ENCODE measurements around the gene CPA4.
"Not testable (repeated sequence)": the region's sequence is repeated elsewhere in the genome, so short reads cannot be mapped to it uniquely, and the experiment has no call there.

CPA4 gene, protein sequence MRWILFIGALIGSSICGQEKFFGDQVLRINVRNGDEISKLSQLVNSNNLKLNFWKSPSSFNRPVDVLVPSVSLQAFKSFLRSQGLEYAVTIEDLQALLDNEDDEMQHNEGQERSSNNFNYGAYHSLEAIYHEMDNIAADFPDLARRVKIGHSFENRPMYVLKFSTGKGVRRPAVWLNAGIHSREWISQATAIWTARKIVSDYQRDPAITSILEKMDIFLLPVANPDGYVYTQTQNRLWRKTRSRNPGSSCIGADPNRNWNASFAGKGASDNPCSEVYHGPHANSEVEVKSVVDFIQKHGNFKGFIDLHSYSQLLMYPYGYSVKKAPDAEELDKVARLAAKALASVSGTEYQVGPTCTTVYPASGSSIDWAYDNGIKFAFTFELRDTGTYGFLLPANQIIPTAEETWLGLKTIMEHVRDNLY

GRCh38 chr7:130292682-130293257 is at the start of gene CPA4:
TSS of gene CPA4 (plus strand) at chr7:130293161. CDS start at chr7:130293181, 20 bp downstream.
- peak; percentile 90 to 92 for DNase-seq (ENCODE audit: low read depth in 2 of 2)

GRCh38 chr7:130243486-130243885 is 49.5 kb upstream of the CPA4 start:
- peak; percentile 4 to 5 for DNase-seq (ENCODE audit: low read depth in 2 of 2)

- not testable (repeated sequence) for DNase-seq (ENCODE audit: low read depth in 2 of 2)
Measured at GRCh38 chr7:130246491-130246890, 46.5 kb upstream of the CPA4 start.

- DNase-seq (ENCODE audit: low read depth in 2 of 2) = not testable (repeated sequence)
Measured at GRCh38 chr7:130248842-130249241, 44.1 kb upstream of the CPA4 start.

DNA sequence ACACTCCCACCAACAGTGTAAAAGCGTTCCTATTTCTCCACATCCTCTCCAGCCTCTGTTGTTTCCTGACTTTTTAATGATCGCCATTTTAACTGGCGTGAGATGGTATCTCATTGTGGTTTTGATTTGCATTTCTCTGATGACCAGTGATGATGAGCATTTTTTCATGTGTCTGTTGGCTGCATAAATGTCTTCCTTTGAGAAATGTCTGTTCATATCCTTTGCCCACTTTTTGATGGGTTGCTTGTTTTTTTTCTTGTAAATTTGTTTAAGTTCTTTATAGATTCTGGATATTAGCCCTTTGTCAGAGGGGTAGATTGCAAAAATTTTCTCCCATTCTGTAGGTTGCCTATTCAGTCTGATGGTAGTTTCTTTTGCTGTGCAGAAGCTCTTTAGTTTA is 43.3 kb upstream of the CPA4 start:
- DNase-seq (ENCODE audit: low read depth in 2 of 2) = not testable (repeated sequence)

GRCh38 chr7:130254555-130254954 is 38.4 kb upstream of the CPA4 start:
- no peak for DNase-seq (ENCODE audit: low read depth in 2 of 2)

- no peak for DNase-seq (ENCODE audit: low read depth in 2 of 2)
Measured at GRCh38 chr7:130256704-130257103, 36.3 kb upstream of the CPA4 start.

- DNase-seq (ENCODE audit: low read depth in 2 of 2) = no peak
Measured at GRCh38 chr7:130258494-130259078, 34.4 kb upstream of the CPA4 start.

- DNase-seq (ENCODE audit: low read depth in 2 of 2) = no peak
Measured at GRCh38 chr7:130262448-130262847, 30.5 kb upstream of the CPA4 start.

DNA sequence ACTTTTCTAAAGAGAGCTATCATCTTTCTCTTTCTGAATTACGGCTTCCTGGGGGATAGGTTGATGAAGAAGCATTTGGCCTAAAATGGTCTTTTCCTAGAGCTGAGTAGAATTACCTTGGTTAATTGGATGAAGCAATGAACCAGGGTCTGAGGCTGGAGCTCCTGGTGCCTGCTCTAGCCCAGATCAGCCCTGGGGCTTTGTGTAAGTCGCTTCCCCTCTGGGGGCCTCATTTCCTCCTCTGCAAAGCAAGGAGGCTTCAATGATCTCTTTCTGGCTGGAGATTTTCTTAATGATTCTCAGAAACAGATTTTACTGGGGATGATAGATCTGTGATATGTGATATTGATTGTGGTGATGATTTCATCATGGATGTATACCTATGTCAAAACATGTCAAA is 29.8 kb upstream of the CPA4 start:
- DNase-seq (ENCODE audit: low read depth in 2 of 2) = no peak

GRCh38 chr7:130266258-130266960 is 26.6 kb upstream of the CPA4 start, which contains the start of gene CPA2:
TSS of gene CPA2 (plus strand) at chr7:130266863. CDS start at chr7:130266882, 19 bp downstream.
- DNase-seq (ENCODE audit: low read depth in 2 of 2) = no peak

DNA sequence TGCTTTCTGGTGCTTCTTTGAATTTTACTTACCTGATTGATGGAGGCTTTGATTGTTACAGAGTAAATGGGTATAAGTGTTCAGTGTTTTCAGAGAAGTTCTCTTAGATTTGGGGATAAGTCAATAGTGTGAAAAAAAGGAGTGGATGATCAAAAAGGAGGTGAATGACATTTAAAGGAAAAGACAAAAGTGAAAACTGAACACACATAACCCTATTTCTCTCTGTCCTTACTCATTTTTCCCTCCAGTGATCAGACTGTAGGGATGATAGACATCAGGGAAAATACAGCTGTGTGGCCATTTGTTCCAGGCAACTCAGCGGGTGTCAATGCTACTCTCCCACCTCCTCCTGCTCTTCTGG is 26.0 kb upstream of the CPA4 start:
- no peak for DNase-seq (ENCODE audit: low read depth in 2 of 2)

DNA sequence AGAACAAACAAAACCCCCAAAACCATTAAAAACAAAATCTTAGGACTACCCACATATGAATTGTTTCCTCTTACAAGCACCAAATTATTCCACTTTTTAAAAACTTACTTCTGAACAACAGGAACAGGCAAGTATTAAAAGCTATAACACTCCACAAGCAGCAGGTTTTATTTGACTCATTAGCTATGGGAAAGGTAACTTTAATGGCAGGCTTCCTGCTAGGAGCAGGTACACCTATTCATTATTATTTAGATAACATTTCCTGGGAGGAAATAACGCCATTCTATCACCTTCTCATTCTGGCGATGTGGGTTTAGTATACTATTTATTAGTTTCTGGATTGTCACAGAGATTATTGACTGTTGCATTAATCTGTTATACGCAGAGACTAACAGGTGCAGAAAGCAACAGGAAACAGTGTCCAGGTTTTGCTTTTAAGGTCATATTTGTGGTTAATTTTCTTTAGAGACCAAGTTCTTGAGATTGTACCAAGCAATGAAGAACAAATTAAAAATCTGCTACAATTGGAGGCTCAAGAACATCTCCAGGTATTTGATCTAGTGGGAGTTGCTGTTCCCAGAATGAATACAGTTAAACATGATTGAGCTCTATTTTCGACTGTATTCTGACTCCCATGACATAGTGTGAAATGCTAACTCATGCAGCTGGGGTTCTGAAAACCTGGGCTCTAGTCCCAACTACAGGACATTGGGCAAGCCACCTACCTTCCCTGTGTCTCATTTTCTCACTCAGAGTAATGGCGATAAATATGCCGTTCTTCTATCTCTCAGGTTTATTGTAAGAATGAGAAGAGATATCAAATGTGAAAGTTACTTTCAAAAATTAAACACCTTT is 24.3 kb upstream of the CPA4 start:
- no peak for DNase-seq (ENCODE audit: low read depth in 2 of 2)

GRCh38 chr7:130269318-130269694 is 23.7 kb upstream of the CPA4 start:
- no peak for DNase-seq (ENCODE audit: low read depth in 2 of 2)

- no peak for DNase-seq (ENCODE audit: low read depth in 2 of 2)
Measured at GRCh38 chr7:130270947-130271800, 21.8 kb upstream of the CPA4 start.

GRCh38 chr7:130272381-130273080 is 20.4 kb upstream of the CPA4 start:
- DNase-seq (ENCODE audit: low read depth in 2 of 2) = no peak

- DNase-seq (ENCODE audit: low read depth in 2 of 2) = peak; percentile 79 to 81
Measured at GRCh38 chr7:130273081-130273932, 19.7 kb upstream of the CPA4 start.

DNA sequence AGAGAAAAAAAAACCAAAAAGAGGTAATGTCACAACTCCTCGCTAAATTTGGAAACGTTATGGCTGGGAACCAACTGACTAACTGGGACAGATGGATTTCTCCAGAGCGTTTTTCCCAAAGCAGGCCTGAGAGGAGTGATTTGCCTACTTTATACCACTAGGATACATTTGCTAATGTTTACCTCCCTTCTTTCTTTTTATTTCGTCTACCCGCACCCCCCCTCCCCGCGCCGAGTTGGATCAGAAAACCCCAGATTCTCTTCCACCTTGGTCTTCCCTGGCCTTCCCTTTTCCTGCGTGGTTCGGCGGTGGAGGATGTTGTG is 19.1 kb upstream of the CPA4 start:
- peak; percentile 74 to 75 for DNase-seq (ENCODE audit: low read depth in 2 of 2)

DNA sequence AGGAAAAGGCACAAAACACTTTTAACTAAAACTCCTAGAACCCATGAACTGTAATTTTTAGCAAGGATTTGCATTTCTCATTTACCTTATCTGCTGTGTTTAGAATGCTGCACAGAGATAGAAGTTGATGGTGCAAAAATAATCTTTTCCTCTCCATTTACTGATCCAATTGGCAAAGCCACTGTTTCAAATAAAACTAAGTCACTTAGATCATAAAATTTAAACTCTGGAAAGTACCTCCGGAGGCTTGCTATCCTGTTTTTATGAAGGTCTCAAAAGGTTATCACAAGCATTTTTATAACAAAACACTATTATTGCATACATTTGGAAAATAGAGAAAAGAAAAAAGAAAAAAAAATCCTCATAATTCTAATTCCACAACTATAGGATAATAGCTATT is 18.7 kb upstream of the CPA4 start:
- DNase-seq (ENCODE audit: low read depth in 2 of 2) = no peak
